ENCODE measurements around the gene TGM1.

GRCh38 chr14:24246765-24247212 lies 16.2 kb downstream of the TGM1 start:
- TF ChIP-seq CTCF (IDR thresholded peaks at IDR 0.05) = no peak
- TF ChIP-seq POLR2A (IDR thresholded peaks at IDR 0.05) = no peak
